Hematopoietic multipotent progenitor cell (in vitro differentiated cells): ENCODE results near the gene TUFT1. TPM values are rescaled to one million over a fixed set of nuclear protein-coding genes. Genes with fewer than 3 reads are reported as not detected.

Experiments
- DNase-seq, 3 donors: peaks; one replicate each; pipeline ENCODE4 v3.0.0-alpha.2; 2011 to 2015; ENCODE audit warnings: low read depth in 2 of 3, low spot score in 2 of 3
- total RNA-seq: library from RNA; depleted of rRNA; stranded (reverse); fragments of >200 nt; gene quantifications from one replicate; pipeline ENCODE4 v1.2.3, GENCODE V29; 2012

TUFT1 gene
- total RNA-seq, 1 donor: 2.7 TPM

- no peak for DNase-seq
These were observed 3.6 kb upstream of the TUFT1 start for GRCh38 chr1:151536499-151536898.

- no peak for DNase-seq
These were observed 3.0 kb upstream of the TUFT1 start for GRCh38 chr1:151537112-151537511.

- DNase-seq: peak in 2 of 3 donors; percentile 79
These were observed 638 bp upstream of the TUFT1 start for GRCh38 chr1:151539321-151540020.

GRCh38 chr1:151540982-151541377 is 871 bp downstream of the TUFT1 start:
- peak in 1 of 3 donors; percentile 9 for DNase-seq

- DNase-seq: no peak
These were observed 1.6 kb downstream of the TUFT1 start for GRCh38 chr1:151541752-151542151.

- DNase-seq: no peak
These were observed 2.6 kb downstream of the TUFT1 start for GRCh38 chr1:151542710-151543129.

GRCh38 chr1:151545542-151545941 is 5.4 kb downstream of the TUFT1 start:
- DNase-seq: no peak

GRCh38 chr1:151546011-151546925 is 6.2 kb downstream of the TUFT1 start:
- DNase-seq: no peak

GRCh38 chr1:151547119-151547899 is 7.2 kb downstream of the TUFT1 start:
- DNase-seq: no peak

- DNase-seq: no peak
These were observed 7.8 kb downstream of the TUFT1 start for GRCh38 chr1:151547900-151548230.

GRCh38 chr1:151549199-151549598 is 9.1 kb downstream of the TUFT1 start:
- no peak for DNase-seq

GRCh38 chr1:151553659-151554058 is 13.6 kb downstream of the TUFT1 start:
- no peak for DNase-seq

GRCh38 chr1:151556052-151556451 is 15.9 kb downstream of the TUFT1 start:
- DNase-seq: no peak

GRCh38 chr1:151562661-151563060 is 22.6 kb downstream of the TUFT1 start:
- DNase-seq: no peak

GRCh38 chr1:151563376-151563775 is 23.3 kb downstream of the TUFT1 start:
- DNase-seq: no peak

GRCh38 chr1:151565502-151566189 is 25.5 kb downstream of the TUFT1 start:
- DNase-seq: no peak

GRCh38 chr1:151568626-151569088 is 28.5 kb downstream of the TUFT1 start:
- no peak for DNase-seq

- no peak for DNase-seq
These were observed 30.7 kb downstream of the TUFT1 start for GRCh38 chr1:151570819-151571218.

- no peak for DNase-seq
These were observed 34.7 kb downstream of the TUFT1 start for GRCh38 chr1:151574575-151575529.
